ENCODE data around the gene ARMC10.
"Not testable (repeated sequence)": the region's sequence is repeated elsewhere in the genome, so short reads cannot be mapped to it uniquely, and the experiment has no call there.

ARMC10 gene

GRCh38 chr7:103074519-103075336, at the start of gene ARMC10, which contains the start of gene FBXL13:
ARMC10 (plus strand) TSS chr7:103075140; CDS start chr7:103075273, 133 bp downstream.
FBXL13 (minus strand) TSS chr7:103074796.
- in situ Hi-C loops (cut with MboI; ENCODE audit: low sequenced_read_pairs), result loop anchor here (25.0 kb wide), 1 partner anchor 312 kb away; no protein-coding TSS in a partner anchor

DNA sequence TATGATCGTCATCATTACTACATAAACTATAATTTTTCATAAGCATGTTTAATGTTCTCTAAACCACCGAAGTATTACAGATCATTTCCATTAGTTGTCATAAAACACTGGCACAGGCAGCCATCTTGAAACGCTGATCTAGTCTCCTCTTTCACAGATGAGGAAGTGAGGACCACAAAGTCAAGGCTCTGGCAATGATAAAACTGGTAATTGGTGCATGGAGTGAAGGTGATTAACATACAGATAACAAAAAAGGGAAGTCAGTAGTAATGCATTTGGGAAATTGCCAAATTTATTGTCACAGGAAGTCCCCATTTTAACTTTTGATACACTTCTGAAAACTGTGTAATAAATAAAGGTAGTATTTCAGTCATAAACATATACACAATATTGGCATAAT, 49.6 kb upstream of the ARMC10 start:
- in situ Hi-C loops (cut with MboI; ENCODE audit: low sequenced_read_pairs), result no loop called here

DNA sequence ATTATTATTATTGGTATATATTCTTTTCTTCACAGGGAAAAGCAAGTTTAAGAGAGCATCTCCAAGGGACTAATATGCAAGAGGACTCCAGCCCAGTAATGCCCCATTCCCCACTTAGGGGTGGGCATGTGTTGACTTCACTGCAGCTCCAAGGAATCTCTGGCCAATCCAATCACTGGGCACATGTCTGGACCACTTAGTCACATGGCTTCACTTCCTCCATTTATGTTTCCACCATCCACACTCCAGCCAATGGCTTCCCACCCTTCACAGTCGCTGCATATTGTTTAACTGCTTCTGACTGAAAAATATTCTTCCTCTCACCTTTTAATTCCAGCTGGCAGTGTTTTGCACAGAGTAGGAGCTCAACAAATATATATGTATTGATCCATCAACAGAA, 43.9 kb upstream of the ARMC10 start:
- in situ Hi-C loops (cut with MboI; ENCODE audit: low sequenced_read_pairs), result no loop called here

GRCh38 chr7:103031781-103032180, 43.2 kb upstream of the ARMC10 start:
- in situ Hi-C loops (cut with MboI; ENCODE audit: low sequenced_read_pairs), result no loop called here

- in situ Hi-C loops (cut with MboI; ENCODE audit: low sequenced_read_pairs), result not testable (repeated sequence)
Observed at GRCh38 chr7:103034318-103034717, 40.6 kb upstream of the ARMC10 start.

DNA sequence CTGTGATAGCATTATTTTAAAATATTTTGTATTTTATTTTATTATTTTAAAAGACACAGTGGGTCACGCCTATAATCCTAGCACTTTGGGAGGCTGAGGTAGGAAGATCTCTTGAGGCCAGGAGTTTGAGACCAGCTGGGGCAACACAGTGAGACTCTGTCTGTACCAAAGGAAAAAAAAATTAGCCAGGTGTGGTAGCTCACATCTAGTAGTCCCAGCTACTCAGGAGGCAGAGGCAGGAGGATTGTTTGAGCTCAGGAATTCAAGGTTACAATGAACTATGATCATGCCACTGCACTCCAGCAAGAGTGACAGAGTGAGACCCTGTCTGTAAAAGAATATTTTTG, 37.5 kb upstream of the ARMC10 start:
- in situ Hi-C loops (cut with MboI; ENCODE audit: low sequenced_read_pairs), result no loop called here

- in situ Hi-C loops (cut with MboI; ENCODE audit: low sequenced_read_pairs), result not testable (repeated sequence)
Observed at GRCh38 chr7:103037823-103038739, 36.9 kb upstream of the ARMC10 start.

DNA sequence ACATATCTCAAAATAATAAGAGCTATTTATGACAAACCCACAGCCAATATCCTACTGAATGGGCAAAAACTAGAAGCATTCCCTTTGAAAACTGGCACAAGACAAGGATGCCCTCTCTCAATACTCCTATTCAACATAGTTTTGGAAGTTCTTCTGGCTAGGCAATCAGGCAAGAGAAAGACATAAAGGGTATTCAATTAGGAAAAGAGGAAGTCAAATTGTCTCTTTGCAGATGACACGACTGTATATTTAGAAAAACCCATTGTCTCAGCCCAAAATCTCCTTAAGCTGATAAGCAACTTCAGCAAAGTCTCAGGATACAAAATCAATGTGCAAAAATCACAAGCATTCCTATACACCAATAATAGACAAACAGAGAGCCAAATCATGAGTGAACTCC, 33.1 kb upstream of the ARMC10 start:
- in situ Hi-C loops (cut with MboI; ENCODE audit: low sequenced_read_pairs), result not testable (repeated sequence)

DNA sequence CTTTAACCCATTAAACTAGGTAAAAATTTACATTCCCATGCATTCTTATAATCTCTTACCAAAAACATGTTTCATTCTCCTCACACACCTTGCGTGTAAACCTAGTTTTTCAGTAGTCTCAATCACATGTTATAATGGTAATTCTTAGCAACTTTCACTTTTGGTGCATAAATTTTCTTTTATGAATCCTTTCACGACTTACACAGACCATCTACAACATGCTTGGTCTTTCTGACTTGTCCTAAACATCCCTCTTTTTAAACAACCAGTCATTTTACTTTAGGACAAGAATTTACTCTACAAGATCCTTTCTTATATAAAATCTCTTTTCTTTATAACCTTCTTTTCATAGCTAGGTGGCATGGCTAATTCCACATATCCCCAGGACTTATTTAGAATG, 26.1 kb upstream of the ARMC10 start:
- in situ Hi-C loops (cut with MboI; ENCODE audit: low sequenced_read_pairs), result no loop called here

DNA sequence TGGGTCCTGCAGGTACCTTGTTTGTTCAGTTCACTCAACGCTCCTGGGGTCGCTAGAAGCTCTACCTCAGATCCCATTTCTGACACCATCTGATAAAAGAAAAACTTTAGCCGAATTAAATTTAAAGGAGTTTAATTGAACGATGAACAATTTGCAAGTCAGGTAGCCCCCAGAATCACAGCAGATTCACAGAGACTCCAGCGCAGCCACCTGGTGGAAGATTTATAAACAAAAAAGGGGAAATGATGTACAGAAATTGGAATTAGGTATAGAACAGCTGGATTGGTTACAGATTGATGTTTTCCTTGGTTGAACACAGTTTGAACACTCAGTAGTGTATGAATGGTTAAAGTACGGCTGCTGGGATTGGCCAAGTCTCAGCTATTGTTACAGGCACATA, 23.4 kb upstream of the ARMC10 start:
- in situ Hi-C loops (cut with MboI; ENCODE audit: low sequenced_read_pairs), result loop anchor here (25.0 kb wide), 1 partner anchor 289 kb away; no protein-coding TSS in a partner anchor

DNA sequence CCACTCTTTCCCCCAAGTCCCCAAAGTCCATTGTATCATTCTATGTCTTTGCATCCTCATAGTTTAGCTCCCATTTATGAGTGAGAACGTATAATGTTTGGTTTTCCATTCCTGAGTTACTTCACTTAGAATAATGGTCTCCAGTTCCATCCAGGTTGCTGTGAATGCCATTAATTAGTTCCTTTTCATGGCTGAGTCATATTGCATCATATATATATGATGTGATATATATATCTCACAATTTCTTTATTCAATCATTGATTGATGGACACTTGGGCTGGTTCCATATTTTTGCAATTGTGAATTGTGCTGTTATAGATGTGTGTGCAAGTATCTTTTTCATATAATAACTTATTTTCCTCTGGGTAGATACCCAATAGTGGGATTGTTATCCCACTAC, 18.9 kb upstream of the ARMC10 start:
- in situ Hi-C loops (cut with MboI; ENCODE audit: low sequenced_read_pairs), result loop anchor here (25.0 kb wide), 1 partner anchor 294 kb away; no protein-coding TSS in a partner anchor

DNA sequence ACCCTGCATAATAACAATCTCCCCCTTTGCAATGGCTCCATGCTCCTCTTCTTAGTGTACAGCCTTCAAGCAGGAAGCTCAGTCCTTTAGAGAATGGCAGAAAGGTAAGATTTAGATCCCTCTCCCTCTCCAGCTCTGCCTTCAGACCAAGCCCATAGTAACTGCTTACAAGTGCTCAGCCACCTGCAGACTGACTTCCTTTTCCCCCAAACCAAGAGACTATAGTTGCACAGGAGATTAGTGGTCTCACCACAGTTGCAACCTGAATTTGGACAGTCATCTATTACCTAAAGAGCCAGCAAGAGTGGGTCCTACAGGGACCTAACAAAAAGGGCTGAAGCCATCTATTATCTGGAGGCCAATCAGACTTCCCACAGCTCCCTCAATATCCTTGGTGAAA, 16.8 kb upstream of the ARMC10 start:
- in situ Hi-C loops (cut with MboI; ENCODE audit: low sequenced_read_pairs), result loop anchor here (25.0 kb wide), 1 partner anchor 296 kb away; no protein-coding TSS in a partner anchor

GRCh38 chr7:103059471-103059870, 15.5 kb upstream of the ARMC10 start:
- in situ Hi-C loops (cut with MboI; ENCODE audit: low sequenced_read_pairs), result loop anchor here (25.0 kb wide), 1 partner anchor 297 kb away; no protein-coding TSS in a partner anchor

DNA sequence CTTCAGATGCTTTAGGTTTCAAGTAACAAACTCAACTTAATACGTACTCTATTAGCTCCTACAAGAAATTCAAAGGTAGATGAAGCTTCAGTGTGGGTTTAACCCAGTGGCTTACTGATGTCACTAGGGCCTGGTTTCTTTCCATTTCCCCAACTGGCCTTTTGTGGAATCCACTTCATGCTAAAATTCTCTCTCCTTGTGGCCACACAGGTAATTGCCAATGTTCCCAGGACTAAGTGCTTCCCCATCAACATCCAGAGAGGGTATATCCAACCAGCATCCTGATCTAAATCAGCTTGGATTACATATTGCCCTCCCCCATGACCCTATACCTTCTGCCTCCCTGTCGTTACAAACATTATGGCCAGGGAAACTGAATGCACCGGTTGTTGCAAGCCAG, 11.0 kb upstream of the ARMC10 start:
- in situ Hi-C loops (cut with MboI; ENCODE audit: low sequenced_read_pairs), result loop anchor here (25.0 kb wide), 1 partner anchor 302 kb away; no protein-coding TSS in a partner anchor

DNA sequence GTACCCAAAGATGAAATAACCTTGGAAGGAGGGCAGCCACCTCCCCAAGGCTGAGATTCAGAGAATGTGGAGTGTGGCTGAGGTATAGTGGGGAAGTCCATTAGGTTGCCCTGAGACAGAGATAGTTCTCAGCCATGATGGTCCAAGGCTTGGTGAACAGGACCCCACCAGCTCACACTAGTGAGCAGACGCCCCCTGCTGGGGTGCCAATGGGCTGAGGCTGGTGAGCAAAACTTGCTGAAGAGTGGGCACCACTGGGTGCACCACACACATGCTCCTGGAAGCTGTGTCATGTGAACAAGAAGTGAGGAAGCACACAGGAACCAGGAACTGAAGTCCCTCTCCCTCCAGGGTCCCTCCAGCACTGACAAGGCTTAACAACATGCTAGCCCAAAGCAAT, 9.3 kb upstream of the ARMC10 start:
- in situ Hi-C loops (cut with MboI; ENCODE audit: low sequenced_read_pairs), result loop anchor here (25.0 kb wide), 1 partner anchor 303 kb away; no protein-coding TSS in a partner anchor

GRCh38 chr7:103068414-103069403, 6.2 kb upstream of the ARMC10 start:
- in situ Hi-C loops (cut with MboI; ENCODE audit: low sequenced_read_pairs), result loop anchor here (25.0 kb wide), 1 partner anchor 306 kb away; no protein-coding TSS in a partner anchor

- in situ Hi-C loops (cut with MboI; ENCODE audit: low sequenced_read_pairs), result loop anchor here (25.0 kb wide), 1 partner anchor 309 kb away; no protein-coding TSS in a partner anchor
Observed at GRCh38 chr7:103071000-103071399, 3.9 kb upstream of the ARMC10 start.

- in situ Hi-C loops (cut with MboI; ENCODE audit: low sequenced_read_pairs), result loop anchor here (25.0 kb wide), 1 partner anchor 312 kb away; no protein-coding TSS in a partner anchor
Observed at GRCh38 chr7:103073989-103074518, 886 bp upstream of the ARMC10 start.

DNA sequence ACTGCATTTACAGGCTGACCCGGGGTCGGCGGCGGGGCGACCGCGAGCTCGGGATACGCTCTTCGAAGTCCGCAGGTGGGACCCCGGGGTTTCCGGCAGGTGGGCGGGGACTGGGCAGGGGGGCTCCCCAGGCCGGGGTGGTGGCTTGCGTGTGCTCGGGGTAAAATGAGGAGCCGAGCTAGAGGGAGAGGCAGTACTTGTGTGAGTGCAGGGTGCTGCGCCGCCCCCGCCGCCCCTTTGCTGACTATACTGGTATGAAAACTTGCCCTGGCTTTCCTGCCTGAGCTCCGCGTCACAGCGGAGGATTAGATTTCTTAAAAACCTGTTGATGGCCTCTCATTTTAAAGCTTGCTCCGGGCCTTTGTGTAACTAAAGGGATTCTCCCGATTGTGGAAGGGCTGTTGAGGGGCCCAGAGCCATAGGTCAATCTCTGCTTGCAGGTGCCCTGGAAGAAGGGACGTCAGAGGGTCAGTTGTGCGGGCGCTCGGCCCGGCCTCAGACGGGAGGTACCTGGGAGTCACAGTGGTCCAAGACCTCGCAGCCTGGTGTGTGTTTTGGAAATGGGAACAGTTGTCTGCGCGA, 488 bp downstream of the ARMC10 start:
- in situ Hi-C loops (cut with MboI; ENCODE audit: low sequenced_read_pairs), result no loop called here

Measured in HL-60/S4 (cell line).